ENCODE results near the gene GPBP1L1. TPM values are rescaled to one million over a fixed set of nuclear protein-coding genes. Genes with fewer than 3 reads are reported as not detected.

The GPBP1L1 gene
- total and polyA plus RNA-seq, 2 of the 13 experiments (the other 11 are each of a cell fraction or from before 2014, with no cell fraction given), result 45.9 to 86.1 TPM

DNA sequence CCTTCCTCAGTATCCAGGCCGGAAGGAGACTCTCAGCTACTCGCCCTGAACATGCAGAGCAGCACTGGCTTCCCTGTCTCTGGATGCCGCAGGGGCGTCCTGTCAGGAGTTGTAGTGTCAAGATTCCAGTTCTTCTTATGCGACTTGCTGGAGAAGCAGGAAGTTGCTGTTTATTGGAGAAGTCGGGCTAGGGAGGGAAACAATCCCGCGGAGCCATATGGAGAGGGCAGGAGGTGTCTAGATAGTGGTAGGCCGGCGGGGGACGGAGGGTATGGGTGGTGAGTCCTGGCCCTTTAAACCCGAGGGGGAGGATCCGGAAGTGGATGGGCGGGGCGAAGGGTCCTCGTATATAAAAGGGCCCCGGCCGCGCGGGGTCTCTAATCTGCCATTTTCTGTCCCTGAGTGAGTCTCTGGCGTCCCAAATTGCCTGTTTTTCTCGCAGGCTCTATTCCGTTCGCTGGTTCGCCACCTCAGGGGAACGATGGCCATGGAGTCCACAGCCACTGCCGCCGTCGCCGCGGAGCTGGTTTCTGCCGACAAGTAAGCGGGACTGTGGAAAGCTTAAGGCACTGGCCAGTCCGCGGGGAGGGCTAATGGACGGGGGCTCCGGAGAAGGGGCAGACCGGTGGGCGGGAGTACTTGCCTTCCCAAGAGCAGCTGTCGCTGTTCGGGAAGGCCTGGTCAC is 102.5 kb downstream of the GPBP1L1 start, which contains the start of gene NASP (continued):
- TF ChIP-seq, protein P1, sequence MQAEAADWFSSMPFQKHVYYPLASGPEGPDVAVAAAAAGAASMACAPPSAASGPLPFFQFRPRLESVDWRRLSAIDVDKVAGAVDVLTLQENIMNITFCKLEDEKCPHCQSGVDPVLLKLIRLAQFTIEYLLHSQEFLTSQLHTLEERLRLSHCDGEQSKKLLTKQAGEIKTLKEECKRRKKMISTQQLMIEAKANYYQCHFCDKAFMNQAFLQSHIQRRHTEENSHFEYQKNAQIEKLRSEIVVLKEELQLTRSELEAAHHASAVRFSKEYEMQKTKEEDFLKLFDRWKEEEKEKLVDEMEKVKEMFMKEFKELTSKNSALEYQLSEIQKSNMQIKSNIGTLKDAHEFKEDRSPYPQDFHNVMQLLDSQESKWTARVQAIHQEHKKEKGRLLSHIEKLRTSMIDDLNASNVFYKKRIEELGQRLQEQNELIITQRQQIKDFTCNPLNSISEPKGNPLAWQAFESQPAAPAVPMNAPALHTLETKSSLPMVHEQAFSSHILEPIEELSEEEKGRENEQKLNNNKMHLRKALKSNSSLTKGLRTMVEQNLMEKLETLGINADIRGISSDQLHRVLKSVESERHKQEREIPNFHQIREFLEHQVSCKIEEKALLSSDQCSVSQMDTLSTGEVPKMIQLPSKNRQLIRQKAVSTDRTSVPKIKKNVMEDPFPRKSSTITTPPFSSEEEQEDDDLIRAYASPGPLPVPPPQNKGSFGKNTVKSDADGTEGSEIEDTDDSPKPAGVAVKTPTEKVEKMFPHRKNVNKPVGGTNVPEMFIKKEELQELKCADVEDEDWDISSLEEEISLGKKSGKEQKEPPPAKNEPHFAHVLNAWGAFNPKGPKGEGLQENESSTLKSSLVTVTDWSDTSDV (CRISPR knock-in tag; IDR thresholded peaks at IDR 0.05), result no peak
- peak in 1 of 2 experiments; percentile 5; a peak in 1 of 4 replicates for TF ChIP-seq EP300 (IDR thresholded peaks at IDR 0.05; ENCODE audit: low read depth in 2 of 2, low read length in 2 of 2)
- TF ChIP-seq EP300 (CRISPR knock-in tag; IDR thresholded peaks at IDR 0.05; ENCODE audit: borderline replicate concordance), result no peak
- TF ChIP-seq, protein P2, sequence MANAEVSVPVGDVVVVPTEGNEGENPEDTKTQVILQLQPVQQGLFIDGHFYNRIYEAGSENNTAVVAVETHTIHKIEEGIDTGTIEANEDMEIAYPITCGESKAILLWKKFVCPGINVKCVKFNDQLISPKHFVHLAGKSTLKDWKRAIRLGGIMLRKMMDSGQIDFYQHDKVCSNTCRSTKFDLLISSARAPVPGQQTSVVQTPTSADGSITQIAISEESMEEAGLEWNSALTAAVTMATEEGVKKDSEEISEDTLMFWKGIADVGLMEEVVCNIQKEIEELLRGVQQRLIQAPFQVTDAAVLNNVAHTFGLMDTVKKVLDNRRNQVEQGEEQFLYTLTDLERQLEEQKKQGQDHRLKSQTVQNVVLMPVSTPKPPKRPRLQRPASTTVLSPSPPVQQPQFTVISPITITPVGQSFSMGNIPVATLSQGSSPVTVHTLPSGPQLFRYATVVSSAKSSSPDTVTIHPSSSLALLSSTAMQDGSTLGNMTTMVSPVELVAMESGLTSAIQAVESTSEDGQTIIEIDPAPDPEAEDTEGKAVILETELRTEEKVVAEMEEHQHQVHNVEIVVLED (CRISPR knock-in tag; IDR thresholded peaks at IDR 0.05; ENCODE audit: borderline replicate concordance), result no peak
- TF ChIP-seq, protein P3, sequence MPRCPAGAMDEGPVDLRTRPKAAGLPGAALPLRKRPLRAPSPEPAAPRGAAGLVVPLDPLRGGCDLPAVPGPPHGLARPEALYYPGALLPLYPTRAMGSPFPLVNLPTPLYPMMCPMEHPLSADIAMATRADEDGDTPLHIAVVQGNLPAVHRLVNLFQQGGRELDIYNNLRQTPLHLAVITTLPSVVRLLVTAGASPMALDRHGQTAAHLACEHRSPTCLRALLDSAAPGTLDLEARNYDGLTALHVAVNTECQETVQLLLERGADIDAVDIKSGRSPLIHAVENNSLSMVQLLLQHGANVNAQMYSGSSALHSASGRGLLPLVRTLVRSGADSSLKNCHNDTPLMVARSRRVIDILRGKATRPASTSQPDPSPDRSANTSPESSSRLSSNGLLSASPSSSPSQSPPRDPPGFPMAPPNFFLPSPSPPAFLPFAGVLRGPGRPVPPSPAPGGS (CRISPR knock-in tag; IDR thresholded peaks at IDR 0.05), result no peak
- no peak for TF ChIP-seq ZNF224 (CRISPR knock-in tag; IDR thresholded peaks at IDR 0.05)
- TF ChIP-seq, protein P4, sequence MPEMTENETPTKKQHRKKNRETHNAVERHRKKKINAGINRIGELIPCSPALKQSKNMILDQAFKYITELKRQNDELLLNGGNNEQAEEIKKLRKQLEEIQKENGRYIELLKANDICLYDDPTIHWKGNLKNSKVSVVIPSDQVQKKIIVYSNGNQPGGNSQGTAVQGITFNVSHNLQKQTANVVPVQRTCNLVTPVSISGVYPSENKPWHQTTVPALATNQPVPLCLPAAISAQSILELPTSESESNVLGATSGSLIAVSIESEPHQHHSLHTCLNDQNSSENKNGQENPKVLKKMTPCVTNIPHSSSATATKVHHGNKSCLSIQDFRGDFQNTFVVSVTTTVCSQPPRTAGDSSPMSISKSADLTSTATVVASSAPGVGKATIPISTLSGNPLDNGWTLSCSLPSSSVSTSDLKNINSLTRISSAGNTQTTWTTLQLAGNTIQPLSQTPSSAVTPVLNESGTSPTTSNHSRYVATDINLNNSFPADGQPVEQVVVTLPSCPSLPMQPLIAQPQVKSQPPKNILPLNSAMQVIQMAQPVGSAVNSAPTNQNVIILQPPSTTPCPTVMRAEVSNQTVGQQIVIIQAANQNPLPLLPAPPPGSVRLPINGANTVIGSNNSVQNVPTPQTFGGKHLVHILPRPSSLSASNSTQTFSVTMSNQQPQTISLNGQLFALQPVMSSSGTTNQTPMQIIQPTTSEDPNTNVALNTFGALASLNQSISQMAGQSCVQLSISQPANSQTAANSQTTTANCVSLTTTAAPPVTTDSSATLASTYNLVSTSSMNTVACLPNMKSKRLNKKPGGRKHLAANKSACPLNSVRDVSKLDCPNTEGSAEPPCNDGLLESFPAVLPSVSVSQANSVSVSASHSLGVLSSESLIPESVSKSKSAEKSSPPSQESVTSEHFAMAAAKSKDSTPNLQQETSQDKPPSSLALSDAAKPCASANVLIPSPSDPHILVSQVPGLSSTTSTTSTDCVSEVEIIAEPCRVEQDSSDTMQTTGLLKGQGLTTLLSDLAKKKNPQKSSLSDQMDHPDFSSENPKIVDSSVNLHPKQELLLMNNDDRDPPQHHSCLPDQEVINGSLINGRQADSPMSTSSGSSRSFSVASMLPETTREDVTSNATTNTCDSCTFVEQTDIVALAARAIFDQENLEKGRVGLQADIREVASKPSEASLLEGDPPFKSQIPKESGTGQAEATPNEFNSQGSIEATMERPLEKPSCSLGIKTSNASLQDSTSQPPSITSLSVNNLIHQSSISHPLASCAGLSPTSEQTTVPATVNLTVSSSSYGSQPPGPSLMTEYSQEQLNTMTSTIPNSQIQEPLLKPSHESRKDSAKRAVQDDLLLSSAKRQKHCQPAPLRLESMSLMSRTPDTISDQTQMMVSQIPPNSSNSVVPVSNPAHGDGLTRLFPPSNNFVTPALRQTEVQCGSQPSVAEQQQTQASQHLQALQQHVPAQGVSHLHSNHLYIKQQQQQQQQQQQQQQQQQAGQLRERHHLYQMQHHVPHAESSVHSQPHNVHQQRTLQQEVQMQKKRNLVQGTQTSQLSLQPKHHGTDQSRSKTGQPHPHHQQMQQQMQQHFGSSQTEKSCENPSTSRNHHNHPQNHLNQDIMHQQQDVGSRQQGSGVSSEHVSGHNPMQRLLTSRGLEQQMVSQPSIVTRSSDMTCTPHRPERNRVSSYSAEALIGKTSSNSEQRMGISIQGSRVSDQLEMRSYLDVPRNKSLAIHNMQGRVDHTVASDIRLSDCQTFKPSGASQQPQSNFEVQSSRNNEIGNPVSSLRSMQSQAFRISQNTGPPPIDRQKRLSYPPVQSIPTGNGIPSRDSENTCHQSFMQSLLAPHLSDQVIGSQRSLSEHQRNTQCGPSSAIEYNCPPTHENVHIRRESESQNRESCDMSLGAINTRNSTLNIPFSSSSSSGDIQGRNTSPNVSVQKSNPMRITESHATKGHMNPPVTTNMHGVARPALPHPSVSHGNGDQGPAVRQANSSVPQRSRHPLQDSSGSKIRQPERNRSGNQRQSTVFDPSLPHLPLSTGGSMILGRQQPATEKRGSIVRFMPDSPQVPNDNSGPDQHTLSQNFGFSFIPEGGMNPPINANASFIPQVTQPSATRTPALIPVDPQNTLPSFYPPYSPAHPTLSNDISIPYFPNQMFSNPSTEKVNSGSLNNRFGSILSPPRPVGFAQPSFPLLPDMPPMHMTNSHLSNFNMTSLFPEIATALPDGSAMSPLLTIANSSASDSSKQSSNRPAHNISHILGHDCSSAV (CRISPR knock-in tag; IDR thresholded peaks at IDR 0.05; ENCODE audit: borderline replicate concordance), result no peak
- TF ChIP-seq SRY (CRISPR knock-in tag; IDR thresholded peaks at IDR 0.05), result peak; percentile 98
- TF ChIP-seq SYNCRIP (IDR thresholded peaks at IDR 0.05; ENCODE audit: insufficient read depth, low read depth, low read length), result no peak
- TF ChIP-seq POLR2AphosphoS2 (IDR thresholded peaks at IDR 0.05; ENCODE audit: low read depth, low read length), result peak; percentile 88
- TF ChIP-seq ZNF790 (CRISPR knock-in tag; IDR thresholded peaks at IDR 0.05; ENCODE audit: borderline replicate concordance), result no peak
- TF ChIP-seq NR2F1 (CRISPR knock-in tag; IDR thresholded peaks at IDR 0.05), result no peak
- TF ChIP-seq PHB2 (IDR thresholded peaks at IDR 0.05; ENCODE audit: partially characterized antibody), result no peak
- no peak for TF ChIP-seq HNF4A (CRISPR knock-in tag; IDR thresholded peaks at IDR 0.05)
- TF ChIP-seq GATA4 (IDR thresholded peaks at IDR 0.05; ENCODE audit: borderline replicate concordance, low read depth), result peak; percentile 87; the same call in 1 of the 2 replicates
